Cerebellar cortex (tissue), 1 donor: Measurements from ENCODE around the gene PPIL6.
A peak's percentile ranks its signal among the peaks of the same experiment; 100 is the strongest.
"Not testable (repeated sequence)": the region's sequence is repeated elsewhere in the genome, so short reads cannot be mapped to it uniquely, and the experiment has no call there.

ENCODE experiments used
- DNase-seq: peaks from one replicate; pipeline ENCODE4 v3.0.0-alpha.2; 2015; ENCODE audit warnings: low spot score

The PPIL6 gene

DNA sequence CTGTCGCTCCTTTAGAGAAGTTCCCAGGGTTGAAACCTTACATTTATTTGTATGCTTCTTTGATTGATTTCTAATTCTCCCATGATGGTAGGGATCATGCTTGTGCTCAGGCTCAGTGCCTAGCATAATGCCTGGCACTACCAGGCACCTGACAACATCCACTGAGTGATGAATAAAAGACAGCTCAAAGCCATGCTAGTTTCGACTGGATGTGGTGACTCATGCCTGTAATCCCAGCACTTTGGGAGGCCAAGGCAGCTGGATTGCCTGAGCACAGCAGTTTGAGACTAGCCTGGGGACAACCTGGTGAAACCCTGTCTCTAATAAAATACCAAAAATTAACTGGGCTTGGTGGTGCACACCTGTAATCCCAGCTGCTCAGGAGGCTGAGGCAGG is 46.5 kb downstream of the PPIL6 start:
- no peak for DNase-seq

DNA sequence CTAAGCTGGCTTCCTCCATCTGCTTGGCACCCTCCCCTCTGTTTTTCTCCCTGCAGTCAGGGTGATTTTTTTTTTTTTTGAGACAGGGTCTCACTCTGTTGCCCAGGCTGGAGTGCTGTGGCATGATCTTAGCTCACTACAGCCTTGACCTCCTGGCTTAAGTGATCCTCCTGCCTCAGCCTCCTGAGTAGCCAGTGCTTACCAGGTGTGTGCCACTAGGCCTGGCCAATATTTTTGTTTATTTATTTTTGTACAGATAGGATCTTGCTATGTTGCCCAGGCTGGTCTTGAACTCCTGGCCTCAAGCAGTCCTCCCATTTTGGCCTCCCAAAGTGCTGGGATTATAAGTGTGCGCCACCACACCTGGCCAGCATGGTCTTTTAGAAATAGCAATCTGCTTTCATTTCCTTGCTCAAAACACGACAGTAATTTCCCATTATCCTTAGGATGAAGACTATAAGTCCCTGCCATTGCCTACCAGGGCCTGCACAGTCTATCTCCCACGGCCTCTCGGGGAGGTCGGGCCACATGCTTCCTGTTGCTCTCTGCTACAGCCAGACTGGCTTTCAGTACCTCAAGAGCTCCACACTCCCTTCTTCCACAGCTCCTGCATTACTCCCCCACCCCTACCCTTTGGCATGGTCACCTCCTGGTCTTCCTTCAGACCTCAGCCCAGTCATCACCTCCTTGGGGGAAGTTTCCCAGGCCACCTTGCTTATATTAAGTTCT is 47.1 kb downstream of the PPIL6 start:
- no peak for DNase-seq

DNA sequence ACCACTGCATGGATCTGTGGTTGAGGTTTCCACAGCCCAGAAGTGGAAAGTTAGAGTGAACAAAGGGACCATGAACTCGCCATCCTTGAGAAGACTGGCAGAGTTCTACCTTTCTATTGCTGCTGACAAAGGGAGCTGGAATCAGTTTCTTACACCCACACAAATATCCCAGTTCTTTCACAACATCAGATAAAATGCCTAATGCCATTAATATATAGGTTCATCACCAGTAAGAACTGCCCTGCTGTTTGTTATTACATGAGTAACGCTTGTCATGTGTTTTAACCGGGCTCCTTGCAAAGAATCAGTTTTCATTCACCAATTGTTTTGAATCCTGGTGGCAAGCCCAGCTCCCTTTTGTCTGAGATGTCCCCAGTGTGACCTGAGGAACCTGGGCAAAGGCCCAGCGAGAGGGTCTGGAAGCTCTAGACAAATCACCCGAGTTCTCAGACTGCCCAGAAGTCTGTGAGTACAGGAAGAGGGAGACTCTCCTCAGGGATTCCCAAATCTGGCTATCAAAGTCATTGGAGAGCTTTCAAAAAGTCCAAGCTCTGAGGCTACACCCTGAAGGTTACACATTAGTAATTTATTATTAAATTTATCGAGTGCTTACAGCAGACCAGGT is 50.7 kb downstream of the PPIL6 start:
- no peak for DNase-seq

DNA sequence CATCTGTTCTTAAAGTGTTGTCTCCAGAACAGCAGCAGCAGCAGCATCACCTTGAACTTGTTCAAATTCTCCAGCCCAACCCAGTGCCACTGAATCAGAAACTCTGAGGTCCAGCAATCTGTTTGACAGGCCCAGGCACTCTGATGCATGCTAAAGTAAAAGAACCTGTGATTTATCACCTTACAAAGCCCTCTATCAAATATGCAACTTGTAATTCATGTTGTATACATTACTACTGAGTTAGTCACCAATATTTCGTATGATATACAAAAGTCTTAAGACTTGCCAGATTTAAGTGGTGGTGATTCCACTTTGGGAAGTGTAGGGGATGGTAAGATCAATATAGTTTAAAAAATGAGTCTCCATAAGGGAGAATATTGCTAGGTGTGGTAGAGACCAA is 52.2 kb downstream of the PPIL6 start:
- no peak for DNase-seq

DNA sequence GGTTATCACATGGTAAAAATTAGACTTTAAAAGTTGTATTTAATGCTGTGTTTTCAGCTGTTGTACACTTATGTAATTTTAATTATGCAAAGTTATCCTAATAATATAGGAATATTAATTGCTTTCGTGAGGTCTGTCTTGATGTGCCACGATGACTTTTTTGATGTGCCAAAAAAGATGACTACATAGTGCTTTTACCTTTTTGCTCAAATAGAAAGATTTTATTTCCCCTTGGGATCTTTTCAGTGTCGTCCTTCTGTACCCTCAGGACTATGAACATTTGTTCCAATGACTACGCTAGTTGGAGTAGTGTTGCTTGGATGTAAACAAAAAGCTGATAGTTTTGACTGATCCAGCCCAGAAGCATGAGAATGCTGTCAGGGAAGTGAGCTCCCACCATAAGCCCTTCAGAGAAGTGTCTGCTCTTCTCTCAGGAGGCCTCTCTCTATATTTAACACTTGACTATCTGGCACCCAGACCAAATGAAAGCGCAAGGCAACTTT is 56.9 kb downstream of the PPIL6 start:
- no peak for DNase-seq

DNA sequence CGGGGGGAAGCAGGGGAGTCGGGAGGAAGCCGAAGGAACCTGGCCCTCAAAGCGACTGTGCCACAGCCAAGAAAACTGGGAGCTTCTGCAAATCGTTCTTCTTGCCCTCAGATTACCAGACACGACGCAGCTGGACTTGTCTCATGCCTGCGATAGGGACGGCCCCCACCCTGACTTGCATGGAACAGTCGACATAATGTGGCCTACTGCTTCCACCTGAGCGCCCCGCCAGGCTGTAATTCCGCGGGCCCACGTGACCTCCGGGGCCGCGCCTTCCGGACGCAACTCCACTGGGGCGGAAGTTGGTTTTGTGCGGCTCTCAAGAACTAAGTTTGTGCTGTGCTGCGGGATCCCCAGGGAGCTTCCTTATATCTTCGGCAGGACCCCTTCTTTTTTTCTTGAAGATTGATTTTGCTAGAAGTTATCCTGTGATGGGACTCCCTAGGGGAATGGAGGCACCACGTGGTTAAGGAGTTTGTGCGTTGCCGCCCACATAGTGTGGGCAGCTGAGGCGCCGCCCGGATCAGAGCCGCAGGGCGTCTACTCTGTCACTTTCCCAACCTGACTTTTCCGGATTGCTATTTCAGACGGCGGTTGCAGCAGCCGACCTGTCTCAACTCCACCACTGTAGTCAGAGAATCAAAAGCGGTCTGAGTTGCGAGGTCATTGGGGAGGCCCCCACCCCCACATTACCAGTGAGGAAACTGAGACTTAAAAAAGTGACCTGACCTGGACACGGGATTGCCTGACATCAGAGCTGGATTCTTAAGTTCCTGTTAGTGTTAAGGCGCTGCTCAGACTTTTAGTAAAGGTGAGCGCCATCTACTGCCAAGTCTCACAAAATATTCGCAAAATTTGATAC is 57.6 kb downstream of the PPIL6 start:
- peak; percentile 91 for DNase-seq

DNA sequence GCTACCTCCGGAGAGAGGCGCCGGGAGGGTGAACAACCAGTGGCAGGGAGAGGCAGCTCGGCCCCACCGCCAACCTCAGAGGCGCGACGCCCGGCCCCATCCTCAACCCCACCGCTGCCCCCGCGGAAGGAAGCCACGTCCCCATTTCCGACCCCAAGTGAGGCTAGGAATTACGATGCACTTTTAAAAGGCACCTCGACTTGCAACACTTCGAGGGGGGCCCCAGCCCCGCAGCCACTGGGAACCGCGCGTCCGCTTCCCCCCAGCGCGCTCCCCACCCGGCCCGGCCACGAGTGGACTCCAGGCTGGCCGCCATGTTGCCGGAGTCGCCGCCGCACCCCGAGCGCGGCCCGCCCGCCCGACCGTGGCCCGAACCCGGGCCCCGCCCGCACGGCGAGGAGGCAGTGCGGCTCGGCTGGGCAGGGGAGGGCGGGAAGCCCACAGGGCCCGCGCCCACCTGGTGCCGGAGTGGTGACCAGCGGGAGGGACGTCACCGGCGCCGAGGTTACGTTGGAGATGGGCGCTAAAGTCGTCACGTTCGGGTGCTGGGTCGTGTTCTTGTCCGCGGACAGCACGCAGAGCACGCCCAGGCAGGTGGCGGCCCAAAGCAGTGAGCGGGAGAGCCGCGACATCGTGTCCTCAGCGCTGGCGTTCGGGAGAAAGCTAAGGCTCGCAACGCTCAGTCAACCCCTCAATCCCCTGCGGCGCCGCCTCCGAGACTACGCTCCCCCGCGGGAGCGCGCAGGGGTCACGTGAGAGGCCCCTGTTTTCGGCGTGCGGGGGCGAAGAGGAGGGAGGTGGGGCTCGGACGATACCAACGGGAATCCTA is 58.5 kb downstream of the PPIL6 start, which contains the start of gene CD164:
TSS of gene CD164 (minus strand) at position 721 of the 829 bp plus-strand sequence. CDS start at position 632, 89 bp downstream.
- peak; percentile 93 for DNase-seq

DNA sequence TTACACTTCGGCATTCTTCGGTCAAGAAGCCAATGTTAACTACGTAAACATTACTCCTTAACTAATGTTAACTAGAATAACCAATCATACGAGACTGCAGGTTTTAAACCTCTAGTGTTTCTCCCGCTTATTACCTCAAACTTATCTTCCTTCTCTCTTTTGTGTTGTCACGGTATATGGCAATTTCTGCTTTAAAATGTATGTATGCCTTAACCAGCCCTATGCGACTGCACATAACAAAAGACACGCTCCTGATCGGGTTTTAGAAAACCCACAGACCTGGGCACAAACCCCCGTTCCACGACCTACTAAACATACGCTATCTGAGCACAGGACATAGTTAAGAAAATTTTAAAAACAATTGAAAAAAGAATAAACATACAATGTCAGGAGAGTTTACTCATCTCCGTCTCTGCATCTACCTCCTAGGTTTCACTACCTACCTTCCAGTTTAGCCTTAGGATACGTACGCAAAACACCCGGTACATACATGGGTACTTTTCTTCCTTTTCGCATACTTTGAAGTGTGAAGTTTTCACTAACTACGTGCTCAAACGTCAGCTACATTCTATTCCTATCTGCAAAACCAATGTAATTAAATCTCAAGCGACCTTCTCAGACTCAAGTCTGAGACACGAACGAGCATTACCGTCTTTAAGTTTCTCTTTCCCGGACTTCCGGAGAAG is 59.2 kb downstream of the PPIL6 start:
- peak; percentile 46 for DNase-seq

DNA sequence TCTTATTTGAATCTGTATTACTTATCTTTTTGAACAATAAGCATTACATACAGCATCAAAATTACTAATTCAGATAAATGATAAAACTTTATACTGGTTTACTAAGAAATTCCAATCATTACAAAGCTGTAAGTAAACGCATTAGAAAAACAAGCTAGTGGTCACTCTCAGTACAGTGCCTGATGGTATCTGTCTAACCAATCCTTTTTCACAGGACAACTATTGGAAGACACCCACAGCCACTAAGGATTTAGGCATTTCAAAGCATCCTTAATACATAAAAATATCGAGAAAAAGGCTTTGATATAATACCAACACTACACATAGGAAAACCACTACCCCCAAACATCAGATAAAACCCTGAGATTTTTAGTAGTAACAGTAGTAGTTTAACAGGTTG is 60.7 kb downstream of the PPIL6 start:
- no peak for DNase-seq

DNA sequence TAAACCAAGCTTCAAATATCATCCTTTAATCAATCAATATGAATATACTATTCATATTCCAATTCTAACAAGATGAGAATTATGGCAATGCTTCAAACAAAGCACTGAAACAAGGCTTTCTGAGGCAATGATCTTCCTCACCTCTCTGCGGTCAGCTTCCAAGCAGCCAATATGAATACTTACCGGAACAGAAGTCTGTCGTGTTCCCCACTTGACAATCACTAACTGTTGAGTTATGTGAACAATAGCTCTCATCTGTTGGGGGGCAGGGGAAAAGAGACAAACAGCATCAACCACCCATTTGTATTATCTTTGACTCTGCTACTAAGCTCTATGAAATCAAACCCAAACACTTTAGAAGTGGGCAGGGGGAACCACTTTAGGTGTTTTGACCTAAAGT is 62.7 kb downstream of the PPIL6 start:
- DNase-seq, result no peak

DNA sequence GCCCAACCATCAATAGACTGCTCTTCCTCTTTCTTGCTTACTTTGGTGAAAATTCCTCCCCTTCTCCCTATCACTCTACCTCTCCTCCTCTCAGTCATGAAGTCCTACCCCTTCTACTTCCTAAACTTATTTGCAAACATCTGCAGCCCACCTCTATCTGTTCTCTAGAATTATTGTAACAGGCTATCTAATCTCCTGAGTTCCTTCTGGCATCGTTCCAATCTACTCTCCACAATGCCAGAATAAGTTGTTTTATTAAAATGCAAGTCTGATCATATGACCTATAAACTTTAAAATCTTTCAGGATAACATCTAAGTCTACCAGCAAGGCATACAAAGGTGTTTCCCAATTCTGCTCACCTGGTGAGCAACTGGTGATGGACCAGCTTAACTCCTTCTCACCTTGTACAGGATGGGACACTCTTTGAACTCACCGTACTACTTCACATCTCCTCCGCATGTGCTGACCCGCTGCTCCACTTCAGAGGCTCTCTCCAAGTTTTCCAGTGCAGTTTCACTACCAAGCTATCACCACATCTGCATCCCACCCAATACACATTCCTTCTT is 66.0 kb downstream of the PPIL6 start:
- DNase-seq, result no peak

DNA sequence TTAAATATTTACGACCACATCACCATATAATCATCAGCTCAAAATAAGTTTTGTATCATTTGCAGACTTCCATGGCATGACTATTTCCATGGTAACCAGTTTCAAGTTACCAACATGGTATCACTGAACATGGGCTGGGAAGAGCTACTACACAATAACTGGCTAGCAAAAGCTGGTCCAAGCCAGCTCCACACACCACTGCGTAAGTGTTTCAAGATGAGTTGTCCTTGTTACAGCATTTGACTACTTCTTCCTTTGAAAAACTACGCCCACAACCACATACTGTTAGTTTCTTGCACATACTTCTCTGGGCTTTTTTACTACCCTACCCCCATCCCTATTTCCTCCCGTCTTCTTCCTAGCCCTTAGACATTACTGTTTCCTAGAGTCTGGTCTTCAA is 66.7 kb downstream of the PPIL6 start:
- no peak for DNase-seq

DNA sequence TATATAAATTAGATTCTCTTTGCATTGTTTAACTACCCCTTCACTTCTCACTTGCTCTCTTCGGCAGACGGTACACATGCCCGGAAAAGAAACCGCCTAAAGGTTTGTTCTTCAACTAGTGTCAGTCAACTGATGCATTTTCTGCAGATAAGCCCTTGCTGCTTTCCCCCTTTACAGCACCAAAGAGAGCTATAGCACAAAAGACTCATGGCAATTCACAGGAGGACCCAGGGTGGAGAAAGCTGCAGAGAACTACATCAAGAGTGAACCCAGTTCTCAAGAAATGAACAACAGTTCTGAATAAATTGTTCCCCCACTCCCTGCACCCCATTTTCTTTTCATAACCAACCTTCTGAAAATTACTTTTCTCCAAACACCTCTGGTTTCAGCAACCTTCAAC is 67.1 kb downstream of the PPIL6 start:
- no peak for DNase-seq

DNA sequence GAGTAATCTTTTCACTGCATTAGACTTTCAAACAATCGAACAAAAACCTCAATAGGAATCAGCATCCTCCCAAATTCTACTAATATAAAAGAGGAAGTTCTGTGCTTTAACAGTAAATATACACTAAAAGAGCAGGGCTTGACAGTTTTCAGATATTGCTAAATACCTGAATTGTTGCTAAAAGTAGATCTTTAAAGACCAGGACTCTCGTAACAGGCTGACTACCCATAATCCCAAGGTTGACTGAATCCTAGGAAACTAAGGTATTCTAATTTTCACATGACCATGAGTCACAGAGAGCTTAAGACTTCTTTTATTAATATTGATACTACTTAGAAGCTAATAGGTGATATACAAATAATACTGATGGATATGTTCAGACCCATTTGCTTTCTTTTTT is 68.3 kb downstream of the PPIL6 start:
- DNase-seq, result no peak

DNA sequence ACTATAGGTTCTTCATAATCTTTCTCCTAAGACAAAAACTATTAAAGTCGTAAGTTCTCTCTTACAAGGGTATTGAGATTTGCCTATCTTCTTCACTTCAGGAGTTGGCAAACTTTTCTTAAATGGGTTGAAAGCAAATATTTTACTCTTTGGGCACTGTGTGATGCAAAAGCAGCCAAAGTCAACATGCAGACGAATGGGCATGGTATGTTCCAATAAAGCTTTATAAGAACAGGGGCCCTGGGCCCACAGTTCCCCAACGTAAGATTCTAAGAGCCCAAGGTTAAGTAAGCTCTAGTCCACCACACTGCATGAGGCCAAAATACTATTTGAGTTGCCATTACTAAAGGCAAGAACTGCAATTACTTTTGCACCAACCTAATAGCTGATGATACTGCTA is 69.6 kb downstream of the PPIL6 start:
- no peak for DNase-seq

DNA sequence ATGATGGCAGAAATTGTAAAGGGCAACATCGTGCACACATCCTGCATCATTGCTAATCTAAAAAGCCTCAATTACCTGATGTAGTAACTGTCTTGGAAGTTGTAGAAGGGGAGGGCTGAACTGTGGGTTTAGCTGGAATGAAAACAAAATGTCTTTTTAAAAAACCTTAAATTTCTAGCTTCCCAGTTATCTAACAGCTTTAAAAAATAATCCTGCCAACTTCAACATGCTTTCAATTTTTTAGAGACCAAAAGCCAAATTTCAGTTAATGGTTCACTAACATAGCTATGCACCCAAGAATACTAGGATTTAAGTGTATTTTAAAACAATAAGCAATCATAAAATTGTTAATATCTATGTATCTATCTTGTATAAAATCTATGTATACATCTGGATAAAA is 70.1 kb downstream of the PPIL6 start:
- no peak for DNase-seq

DNA sequence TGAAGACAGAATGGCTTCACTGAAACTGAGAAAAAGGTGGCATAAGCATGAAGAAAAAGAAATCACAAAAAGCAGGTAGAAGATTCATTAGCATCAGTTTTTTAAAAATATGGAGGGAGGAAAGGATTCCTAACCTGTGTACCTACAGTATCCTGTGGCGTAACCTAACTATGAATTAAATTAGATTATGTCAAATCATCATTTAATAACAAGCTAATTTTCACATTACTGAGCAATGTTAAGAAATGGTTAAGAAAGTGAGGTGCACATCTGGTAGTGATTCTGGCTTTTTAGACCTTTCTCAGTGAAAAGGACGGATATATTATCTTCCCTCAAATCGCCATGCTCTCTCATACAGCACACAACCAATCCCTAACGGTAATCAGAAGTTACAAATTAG is 70.7 kb downstream of the PPIL6 start:
- no peak for DNase-seq

DNA sequence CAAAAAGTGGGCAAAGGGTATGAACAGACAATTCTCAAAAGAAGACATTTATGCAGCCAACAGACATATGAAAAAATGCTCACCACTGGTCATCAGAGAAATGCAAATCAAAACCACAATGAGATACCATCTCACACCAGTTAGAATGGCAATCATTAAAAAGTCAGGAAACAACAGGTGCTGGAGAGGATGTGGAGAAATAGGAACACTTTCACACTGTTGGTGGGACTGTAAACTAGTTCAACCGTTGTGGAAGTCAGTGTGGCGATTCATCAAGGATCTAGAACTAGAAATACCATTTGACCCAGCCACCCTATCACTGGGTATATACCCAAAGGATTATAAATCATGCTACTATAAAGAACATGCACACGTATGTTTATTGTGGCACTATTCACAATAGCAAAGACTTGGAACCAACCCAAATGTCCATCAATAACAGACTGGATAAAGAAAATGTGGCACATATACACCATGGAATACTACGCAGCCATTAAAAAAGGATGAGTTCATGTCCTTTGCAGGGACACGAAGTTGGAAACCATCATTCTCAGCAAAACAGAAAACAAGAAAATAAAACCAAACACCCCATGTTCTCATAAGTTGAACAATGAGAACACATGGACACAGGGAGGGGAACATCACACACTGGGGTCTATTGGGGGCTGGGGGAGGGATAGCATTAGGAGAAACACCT is 75.9 kb downstream of the PPIL6 start:
- DNase-seq, result not testable (repeated sequence)

DNA sequence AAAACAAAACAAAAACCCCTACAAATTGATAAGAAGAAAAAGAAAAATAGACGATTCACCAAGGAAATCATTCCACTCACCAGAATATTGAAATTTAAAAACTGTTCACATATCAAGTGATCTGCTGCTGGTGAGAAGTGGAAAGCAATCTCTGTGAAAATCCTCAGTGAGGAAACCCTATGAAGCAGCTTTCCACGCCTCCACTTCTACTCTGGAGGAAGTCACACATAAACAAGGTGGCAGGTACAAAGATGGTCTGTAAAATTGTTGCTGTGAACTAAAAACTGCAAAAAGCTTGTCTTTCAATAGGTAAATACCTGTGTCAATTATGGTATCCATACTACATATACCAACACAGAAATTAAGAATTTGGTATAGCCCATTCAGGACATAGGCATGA is 76.7 kb downstream of the PPIL6 start:
- no peak for DNase-seq
